GM08714 (cell line): ENCODE data around the gene SLC47A1.

Experiments
- H3K4me3 ChIP-seq: fragments of 200-500 bp; sonication (Bioruptor generic); 2 replicates; pipeline ENCODE4 v1.5.1; 2014; ENCODE audit warnings: mild to moderate bottlenecking, low read length, inconsistent platforms
- ZNF274 ChIP-seq: IDR thresholded peaks from 2 replicates; pipeline ENCODE4 v1.6.1; 2012; ENCODE audit warnings: mild to moderate bottlenecking, low read depth, low read length

The SLC47A1 gene

DNA sequence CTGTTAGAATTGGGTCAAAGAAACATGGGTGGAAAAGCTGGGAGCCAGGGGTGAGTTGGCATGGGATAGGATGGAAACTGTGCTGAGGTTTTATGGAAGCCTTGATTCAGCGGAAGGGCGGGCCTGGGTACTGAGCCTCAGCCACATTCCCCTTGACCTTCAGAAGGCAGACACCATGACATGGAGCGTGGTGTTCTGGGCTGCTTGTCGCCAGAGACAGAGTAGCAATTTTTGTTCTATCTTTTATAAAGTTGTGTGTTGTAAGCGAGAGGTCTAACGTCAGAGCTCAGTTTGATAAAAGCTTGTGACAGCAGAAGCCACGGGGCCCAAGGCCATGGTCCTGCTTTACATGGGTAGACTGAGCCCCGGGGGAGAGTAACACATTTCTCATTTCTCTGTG is 50.2 kb downstream of the SLC47A1 start:
- H3K4me3 ChIP-seq = no peak overlapping the region
- TF ChIP-seq ZNF274 = no peak

- H3K4me3 ChIP-seq = no peak overlapping the region
- TF ChIP-seq ZNF274 = no peak
These were observed 56.8 kb downstream of the SLC47A1 start for GRCh38 chr17:19590451-19590850.

- no peak for TF ChIP-seq ZNF274
- no peak overlapping the region for H3K4me3 ChIP-seq
These were observed 57.4 kb downstream of the SLC47A1 start for GRCh38 chr17:19590912-19591551.

- no peak overlapping the region for H3K4me3 ChIP-seq
- TF ChIP-seq ZNF274 = no peak
These were observed 58.7 kb downstream of the SLC47A1 start for GRCh38 chr17:19592316-19592715.

DNA sequence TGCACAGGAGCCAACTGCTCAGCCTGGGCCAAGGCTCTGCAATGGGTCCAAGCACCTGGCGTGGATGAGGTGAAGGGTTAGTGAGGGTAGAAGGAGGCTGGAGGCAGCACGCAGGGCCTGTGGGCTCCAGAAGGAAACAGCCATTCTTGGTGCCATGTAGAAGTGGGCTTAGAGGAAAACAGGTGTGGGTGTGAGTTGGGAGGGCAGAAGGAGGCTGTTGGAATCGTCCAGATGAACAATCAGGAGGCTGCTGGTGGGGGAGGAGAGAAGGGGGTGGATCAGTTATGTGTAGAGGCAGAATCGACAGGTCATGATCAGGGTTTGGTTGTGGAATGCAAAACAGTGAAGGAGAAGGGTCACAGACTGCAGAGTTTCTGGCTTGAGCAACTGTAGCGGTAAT is 63.2 kb downstream of the SLC47A1 start:
- no peak overlapping the region for H3K4me3 ChIP-seq
- TF ChIP-seq ZNF274 = no peak

DNA sequence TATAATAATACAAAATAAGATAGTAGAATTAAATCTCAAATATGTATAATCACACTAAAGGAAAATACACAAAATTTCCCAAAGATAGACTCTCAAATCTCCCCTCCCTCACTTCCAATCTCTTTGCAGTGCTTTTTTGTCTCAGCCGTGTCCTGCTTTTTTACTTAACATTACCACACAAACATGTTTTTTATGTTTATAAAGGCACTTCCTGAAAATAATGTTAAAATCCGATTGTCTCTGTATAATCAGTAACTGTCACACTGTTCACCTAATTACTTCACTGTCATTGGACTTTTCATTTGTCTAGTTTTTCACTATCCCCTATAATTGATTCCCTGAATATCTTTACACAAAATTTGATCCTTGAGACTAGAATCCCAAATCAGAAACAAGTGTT is 76.7 kb downstream of the SLC47A1 start:
- no peak for TF ChIP-seq ZNF274
- no peak overlapping the region for H3K4me3 ChIP-seq

- H3K4me3 ChIP-seq = no peak overlapping the region
- no peak for TF ChIP-seq ZNF274
These were observed 77.2 kb downstream of the SLC47A1 start for GRCh38 chr17:19610879-19611278.

GRCh38 chr17:19613979-19614378 is 80.3 kb downstream of the SLC47A1 start:
- no peak for TF ChIP-seq ZNF274
- H3K4me3 ChIP-seq = no peak overlapping the region

DNA sequence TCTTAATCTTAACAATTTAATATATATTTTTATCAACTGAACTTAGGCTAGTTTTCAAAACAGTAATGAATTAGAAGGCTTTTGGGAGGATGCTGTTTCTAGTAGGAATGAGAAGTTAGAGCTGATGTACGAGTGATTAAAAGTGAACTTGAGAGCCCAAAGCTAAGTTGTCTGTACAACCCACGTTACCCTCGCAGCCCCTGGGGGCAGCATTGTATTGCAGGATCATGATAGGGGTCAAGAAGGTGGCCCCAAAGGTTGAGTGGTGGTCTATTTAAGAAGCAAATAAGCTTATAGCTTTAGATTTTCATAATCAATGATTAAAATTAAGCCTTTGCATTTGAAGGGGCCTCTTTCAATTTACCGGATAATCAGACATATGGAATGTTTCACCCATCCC is 81.2 kb downstream of the SLC47A1 start:
- no peak overlapping the region for H3K4me3 ChIP-seq
- no peak for TF ChIP-seq ZNF274

GRCh38 chr17:19618015-19618414 is 84.4 kb downstream of the SLC47A1 start:
- H3K4me3 ChIP-seq = no peak overlapping the region
- TF ChIP-seq ZNF274 = no peak

DNA sequence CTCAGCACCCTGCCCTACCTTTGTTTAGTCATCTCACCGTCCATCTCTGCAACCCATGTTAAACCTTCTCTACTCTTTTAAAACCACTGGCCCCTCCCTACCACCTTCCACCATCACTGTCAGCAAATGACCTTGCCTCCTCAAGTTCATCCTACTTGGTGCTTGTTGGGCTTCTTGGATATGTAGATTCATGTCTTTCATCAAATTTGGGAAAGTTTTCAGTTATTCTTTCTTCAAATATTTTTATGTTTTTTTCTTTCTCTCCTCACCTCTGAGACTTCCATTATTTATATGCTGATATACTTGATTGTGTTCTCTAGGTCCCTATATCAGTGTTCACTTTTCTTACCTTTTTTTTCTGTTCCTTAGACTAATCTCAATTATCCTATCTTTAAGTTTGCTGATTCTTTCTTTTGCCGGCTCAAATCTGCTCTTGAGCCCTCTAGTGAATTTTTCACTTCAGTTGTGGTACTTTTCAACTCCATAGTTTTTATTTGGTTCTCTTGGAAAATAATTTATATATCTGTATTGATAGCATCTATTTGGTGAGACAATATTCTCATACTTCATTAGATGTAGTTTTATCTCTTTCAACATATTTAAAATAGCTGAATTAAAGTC is 86.2 kb downstream of the SLC47A1 start:
- H3K4me3 ChIP-seq = no peak overlapping the region

DNA sequence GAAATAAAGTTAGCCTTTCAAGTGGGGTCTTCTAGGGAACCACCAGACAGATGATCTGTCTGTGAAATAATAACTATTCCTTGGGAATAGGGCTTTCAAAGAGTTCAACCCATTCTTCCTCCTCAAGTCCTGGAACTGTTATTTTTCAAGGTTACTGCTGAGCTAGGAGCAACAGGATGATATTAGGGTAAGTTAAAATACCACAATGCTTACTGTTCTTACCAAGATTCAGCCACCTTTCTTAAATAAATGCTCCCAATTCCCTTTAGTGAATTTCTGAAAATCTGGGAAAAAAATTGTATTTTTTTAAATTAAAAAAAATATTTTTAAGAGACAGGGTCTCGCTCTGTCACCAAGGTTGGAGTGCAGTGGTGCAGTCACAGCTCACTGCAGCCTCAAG is 88.0 kb downstream of the SLC47A1 start:
- no peak for TF ChIP-seq ZNF274
- no peak overlapping the region for H3K4me3 ChIP-seq

More for the DNA sequence above, 86.2 kb downstream of the SLC47A1 start:
- no peak for TF ChIP-seq ZNF274

GRCh38 chr17:19626079-19626478 is 92.4 kb downstream of the SLC47A1 start:
- TF ChIP-seq ZNF274 = no peak
- no peak overlapping the region for H3K4me3 ChIP-seq
